ENCODE measurements around the gene ITPR1.

Gene ITPR1

DNA sequence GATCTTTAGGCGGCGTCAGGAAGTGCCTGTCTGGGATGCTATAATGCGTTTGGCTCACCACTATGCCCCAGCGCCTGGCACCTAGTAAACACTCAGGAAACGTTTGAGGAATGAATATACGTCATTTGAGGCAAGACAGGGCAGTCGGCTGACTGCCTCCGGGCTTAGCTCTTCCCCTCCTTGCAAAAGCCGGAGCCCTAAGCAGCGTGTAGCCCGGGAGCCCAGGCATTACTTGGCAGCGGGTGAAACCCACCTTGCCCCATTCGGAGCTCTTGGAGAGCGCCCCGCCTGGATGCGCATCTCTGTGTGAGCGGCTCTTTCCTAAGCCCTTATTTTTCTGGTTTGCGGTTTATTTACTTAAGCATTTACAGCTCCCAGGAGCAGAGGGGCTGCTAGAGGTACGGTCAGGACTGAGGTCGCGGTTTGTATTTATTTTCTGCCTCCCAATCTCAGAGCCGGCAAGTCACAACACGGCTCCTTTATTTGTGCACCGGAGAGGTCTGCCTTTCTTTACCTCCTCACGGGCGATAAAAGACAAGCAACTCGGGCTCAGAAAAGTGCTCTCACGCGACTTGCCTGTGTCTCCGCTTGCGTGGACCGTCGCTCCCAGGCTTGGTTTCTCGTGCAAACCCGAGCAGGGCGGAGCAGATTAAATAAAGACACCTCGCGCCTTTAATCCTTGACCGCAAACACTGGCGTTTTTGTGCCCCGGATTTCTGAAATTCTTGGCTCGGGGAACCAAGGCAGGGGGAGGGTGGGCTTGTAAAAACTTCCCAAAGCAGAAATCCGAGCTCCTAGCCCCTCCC, 737 bp upstream of the ITPR1 start:
- peak; percentile 73 for DNase-seq

DNA sequence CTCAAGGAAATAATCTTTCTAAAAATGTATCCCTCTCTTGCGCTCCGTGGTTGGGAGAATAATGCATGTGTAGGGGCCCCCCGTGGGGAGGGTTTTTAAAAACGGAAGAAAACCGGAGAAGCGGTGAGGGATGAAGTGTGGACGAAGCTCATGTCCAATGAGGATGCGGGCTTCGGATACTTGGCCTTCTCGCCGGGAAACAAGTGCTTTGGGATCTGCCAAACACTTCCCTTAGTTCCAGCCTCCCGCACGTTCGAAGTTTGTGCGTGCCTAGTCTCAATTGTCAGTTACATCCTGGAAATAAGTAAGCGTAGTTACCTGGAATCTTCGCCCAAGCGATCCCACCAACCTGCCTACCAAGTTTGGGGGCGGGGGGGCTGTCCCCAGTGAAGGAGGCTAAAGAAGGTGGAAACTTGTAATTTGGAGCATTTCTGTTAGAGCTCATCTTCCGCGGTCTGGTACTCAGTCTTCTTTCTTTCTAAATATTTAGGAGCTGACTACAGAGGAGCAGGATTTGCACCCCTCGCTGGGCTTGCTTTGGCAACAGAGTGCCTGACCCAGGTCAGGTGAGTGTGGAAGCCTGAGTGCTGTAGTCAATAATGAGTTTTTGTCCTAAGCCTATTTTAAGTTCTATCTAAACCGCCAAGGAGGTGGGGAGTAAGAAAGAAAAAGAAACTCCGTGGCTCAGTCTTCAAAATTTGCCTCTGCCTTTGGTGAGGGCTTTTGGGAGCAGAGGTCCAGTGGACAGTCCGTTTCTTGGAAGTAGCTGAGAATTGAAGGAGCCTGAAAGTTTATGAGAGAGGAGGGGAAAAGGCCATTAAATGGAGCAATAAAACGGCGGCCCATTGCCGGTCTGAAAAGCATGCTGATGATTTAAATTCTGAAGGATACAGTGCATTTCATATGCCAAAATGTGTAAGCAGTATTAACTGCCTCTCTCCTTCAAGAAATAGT, 1.1 kb downstream of the ITPR1 start:
- peak; percentile 8 for DNase-seq

- no peak for DNase-seq
Observed at GRCh38 chr3:4494895-4495264, 1.7 kb downstream of the ITPR1 start.

DNA sequence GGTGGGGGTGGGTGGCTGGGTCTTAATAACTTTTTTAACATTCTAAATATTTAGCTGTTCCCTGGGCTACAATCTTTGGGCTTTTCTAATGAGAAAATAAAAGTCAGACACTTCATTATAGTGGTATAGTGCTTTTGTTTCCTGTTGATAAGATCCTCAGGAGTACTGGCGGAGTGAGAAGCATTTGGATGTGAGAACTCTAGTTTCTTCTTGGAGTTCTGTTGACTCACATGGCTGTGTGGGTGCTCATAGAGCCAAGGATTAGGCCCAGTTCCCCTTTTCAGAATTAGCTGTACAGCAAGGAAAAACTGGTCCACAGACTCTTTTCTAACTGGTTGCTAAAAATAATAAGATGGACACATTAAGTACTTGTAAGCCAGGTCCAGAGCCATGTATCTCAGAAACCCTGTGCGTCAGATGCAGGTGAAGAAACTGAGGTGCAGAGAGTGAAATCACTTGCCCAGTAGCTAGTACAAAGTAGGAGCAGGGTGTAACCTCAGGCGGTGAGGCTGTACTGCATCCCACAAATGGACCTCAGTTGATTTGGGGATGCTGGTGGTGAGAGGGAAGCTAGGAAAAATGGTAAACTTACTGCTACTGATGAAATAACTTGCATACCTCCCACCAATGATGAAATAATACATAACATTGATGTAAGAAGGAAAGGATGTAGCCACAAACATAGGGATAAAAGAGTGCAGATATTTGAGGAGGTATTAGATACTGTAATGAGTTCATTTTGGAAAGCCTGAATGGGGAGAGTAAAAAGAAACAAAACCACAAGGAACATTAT, 2.3 kb downstream of the ITPR1 start:
- DNase-seq: no peak

GRCh38 chr3:4496087-4496452, 2.9 kb downstream of the ITPR1 start:
- DNase-seq: no peak

- no peak for DNase-seq
Observed at GRCh38 chr3:4497005-4497692, 4.0 kb downstream of the ITPR1 start.

- no peak for DNase-seq
Observed at GRCh38 chr3:4497843-4498324, 4.7 kb downstream of the ITPR1 start.

- DNase-seq: no peak
Observed at GRCh38 chr3:4498446-4498845, 5.3 kb downstream of the ITPR1 start.

GRCh38 chr3:4501437-4501836, 8.3 kb downstream of the ITPR1 start:
- no peak for DNase-seq

- no peak for DNase-seq
Observed at GRCh38 chr3:4501927-4502326, 8.8 kb downstream of the ITPR1 start.

DNA sequence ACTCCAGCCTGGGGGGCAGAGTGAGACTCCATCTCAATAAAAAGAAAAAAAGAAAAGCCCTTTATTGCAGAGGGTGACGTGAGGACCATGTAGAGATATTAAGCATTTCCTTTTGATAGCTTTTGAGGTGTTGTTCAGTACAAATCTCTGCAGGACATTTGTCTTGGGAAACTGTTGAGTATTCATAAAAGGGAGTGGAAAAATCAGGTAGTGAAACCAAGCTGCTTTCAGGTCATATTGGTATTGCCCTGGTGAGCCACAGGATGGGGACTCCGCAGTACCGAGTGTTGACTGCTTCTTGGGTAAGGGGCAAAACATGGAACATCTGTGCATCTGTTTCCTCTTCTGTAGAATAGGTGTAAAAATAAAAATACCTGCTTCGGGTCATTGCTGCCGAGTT, 9.9 kb downstream of the ITPR1 start:
- DNase-seq: no peak

DNA sequence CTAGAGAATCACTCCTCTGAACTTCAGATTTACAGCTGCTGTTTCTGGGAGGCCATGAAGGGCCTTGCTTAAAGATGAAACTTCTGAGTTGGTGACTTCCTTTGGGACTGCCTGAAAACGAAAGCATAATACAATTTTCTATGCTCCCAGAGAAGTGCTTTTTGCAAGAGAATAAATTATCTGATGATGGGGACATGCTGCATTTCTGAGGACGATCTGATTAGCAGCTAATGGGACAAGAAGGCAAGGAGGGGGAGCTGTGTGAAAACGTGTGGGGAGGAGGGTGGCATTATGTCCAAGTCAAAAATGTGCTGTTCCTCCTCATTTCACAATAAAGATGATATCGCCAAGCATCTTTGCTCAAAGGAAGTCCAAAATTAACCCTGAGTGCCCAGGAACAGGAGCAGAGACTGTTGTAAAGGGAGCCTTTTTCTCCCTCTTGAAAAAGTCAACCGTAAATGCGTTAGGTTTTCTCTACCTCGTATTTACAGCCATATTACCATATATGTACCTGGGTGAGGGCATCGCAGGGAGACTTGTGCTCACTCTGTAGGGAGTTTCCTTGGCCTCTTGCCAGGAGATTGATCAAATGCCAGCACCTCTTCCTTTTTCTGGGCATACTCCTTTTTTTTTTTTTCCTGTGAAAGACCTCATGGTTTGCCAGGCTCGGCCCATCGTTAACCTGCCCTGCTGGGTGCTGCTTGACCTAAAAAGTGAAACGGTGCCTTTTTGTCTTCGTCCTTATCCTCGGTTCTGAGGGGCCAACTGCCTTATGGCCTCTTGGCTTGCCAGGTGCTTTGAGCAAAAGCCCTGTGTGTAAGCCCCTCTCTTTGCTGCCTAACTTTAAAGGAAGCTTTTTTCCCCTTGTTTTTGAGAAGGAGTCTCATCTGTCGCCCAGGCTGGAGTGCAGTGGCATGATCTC, 11.5 kb downstream of the ITPR1 start:
- DNase-seq: no peak

DNA sequence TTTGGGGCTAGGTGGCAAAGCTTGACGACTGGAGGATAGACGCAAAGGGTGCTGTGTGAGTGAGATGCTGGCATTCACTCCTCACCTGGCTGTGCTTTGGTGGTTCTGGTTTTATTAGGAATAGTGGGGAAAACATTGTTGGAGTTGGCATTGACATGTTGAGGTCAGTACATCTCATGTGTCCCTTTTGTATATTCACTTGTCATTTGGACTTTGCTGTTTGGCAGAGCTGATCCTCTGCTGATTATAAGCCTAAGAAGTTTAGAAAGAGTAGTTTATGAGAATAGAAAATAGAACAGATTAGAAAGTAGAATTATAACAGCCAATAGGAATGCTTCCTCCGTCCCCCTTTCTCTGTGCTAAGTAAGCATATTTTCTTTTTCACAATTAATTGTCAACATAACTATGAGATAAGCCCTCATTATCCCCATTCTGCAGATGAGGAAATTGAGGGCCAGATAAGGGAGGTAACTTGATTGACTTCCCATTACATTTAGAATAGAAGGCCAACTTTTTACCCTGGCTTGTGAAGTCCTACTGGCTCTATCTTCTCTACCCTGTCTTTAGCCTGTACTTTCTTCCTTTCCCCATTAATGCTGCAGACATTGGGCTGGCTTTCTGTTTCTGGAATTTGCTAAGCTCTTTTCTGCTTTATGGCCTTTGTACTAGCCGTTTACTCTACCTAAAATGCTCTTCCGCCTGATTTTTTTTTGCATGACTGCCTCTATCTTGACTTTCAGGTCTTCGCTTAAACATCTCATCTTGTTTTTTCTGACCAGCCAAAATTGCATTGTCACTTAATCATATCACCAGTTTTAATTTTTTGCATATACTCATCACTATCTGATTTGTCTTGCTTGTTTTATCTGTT, 12.8 kb downstream of the ITPR1 start:
- no peak for DNase-seq

- no peak for DNase-seq
Observed at GRCh38 chr3:4506559-4507023, 13.4 kb downstream of the ITPR1 start.

DNA sequence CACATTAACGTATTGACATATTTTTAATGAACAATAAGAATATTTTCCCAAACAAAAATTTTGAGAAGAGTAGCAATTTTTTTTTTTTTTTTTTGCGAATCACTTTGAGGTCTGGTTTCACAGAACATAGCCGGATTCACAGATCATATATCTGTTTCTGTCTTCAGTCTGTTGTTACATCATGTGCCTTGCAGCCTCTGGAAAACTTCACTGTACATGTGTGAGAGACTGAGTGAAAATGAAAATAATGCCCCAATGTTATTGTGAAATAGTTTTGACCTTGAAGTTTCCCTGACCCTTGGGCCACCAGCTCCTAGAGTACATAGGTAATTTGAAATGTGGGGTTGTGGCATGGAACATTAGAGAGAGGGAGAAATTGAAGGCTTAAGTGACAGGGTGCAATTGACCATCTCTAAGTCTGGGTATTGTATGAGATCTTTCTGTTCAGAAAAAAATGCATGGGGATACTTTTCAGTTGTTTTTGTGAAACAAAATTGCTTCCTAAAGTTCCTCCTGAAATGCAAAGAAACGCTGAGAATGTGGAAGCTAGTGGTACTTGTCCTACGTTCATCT, 14.0 kb downstream of the ITPR1 start:
- no peak for DNase-seq

GRCh38 chr3:4508048-4508981, 15.2 kb downstream of the ITPR1 start:
- no peak for DNase-seq

GRCh38 chr3:4509043-4509442, 15.9 kb downstream of the ITPR1 start:
- DNase-seq: no peak

GRCh38 chr3:4509983-4510755, 17.0 kb downstream of the ITPR1 start:
- DNase-seq: no peak
